RWPE2 (cell line): Measurements from ENCODE around the gene TNIP1.

ENCODE experiments used
- ATAC-seq: fragments of 200-7000 bp; cut with Tn5 transposase; 3 replicates; pipeline ENCODE4 v1.9.1; 2021; ENCODE audit warnings: low read depth
- DNase-seq: peaks from one replicate; pipeline ENCODE4 v3.0.0-alpha.2; 2020; ENCODE audit warnings: low spot score
- H3K27ac ChIP-seq: fragments of 450-650 bp; 2 replicates; pipeline ENCODE4 v1.5.1; 2017; ENCODE audit warnings: mild to moderate bottlenecking; ENCODE audit not compliant: poor library complexity, severe bottlenecking
- H3K27me3 ChIP-seq: fragments of 250-450 bp; sonication (Bioruptor Pico); 2 replicates; pipeline ENCODE4 v1.5.1; 2021; ENCODE audit warnings: mild to moderate bottlenecking, moderate library complexity; ENCODE audit not compliant: insufficient read depth, poor library complexity, severe bottlenecking
- H3K36me3 ChIP-seq: fragments of 250-450 bp; sonication (Bioruptor Pico); 2 replicates; pipeline ENCODE4 v1.5.1; 2020; ENCODE audit warnings: low read depth, mild to moderate bottlenecking, moderate library complexity
- H3K4me1 ChIP-seq: fragments of 250-450 bp; sonication (Bioruptor Pico); 2 replicates; pipeline ENCODE4 v1.5.1; 2021; ENCODE audit warnings: mild to moderate bottlenecking, moderate library complexity; ENCODE audit not compliant: insufficient read depth, poor library complexity, severe bottlenecking
- H3K4me3 ChIP-seq: fragments of 250-450 bp; sonication (Bioruptor Pico); 2 replicates; pipeline ENCODE4 v1.5.1; 2021; ENCODE audit warnings: mild to moderate bottlenecking, moderate library complexity; ENCODE audit not compliant: severe bottlenecking
- H3K9me3 ChIP-seq: fragments of 250-450 bp; sonication (Bioruptor Pico); 2 replicates; pipeline ENCODE4 v1.5.1; 2021; ENCODE audit warnings: mild to moderate bottlenecking, moderate library complexity; ENCODE audit not compliant: severe bottlenecking
- CTCF ChIP-seq: fragments of 450-650 bp; IDR thresholded peaks from one replicate; pipeline ENCODE4 v1.5.1; 2017; ENCODE audit warnings: mild to moderate bottlenecking, moderate library complexity; ENCODE audit not compliant: poor library complexity, severe bottlenecking

The TNIP1 gene

DNA sequence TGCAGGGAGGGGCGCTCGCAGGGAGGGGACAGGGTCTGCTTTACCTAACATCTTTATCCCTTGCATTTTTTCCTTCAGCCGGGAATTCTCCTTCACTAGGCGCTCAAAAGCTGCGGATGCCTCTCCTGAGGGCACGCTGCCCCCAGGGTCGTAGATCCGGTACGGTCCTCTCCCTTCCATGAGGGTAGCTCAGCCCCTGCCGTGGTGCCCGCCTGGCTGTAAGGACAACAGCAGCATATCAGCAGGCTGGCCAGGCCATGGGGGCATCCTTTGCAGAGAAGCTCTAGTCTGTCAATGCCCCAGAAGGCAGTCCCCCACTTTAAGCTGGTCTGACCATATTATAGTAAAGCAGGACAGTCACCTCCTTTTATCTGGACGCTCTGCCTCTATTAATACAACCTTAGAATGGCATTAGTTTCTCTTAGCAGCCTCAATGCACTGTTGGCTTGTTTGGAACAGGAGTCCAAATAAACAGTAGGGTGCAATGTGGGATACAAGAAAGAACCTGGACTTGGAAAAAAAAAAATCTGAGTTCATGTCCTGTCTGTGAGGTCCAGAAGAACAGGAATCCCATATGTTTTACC is 15.8 kb downstream of the TNIP1 start:
- Histone ChIP-seq H3K27ac (no peak overlapping the region), H3K27me3 (no peaks in the 10 kb centered on the region), H3K4me3 (no peak overlapping the region), H3K9me3 (no peaks in the 10 kb centered on the region), H3K36me3 (peaks cover 70% of the 10 kb centered on the region), H3K4me1 (peaks cover 5% of the 10 kb centered on the region)
- DNase-seq = no peak
- no peak for TF ChIP-seq CTCF
- no peak for ATAC-seq

DNA sequence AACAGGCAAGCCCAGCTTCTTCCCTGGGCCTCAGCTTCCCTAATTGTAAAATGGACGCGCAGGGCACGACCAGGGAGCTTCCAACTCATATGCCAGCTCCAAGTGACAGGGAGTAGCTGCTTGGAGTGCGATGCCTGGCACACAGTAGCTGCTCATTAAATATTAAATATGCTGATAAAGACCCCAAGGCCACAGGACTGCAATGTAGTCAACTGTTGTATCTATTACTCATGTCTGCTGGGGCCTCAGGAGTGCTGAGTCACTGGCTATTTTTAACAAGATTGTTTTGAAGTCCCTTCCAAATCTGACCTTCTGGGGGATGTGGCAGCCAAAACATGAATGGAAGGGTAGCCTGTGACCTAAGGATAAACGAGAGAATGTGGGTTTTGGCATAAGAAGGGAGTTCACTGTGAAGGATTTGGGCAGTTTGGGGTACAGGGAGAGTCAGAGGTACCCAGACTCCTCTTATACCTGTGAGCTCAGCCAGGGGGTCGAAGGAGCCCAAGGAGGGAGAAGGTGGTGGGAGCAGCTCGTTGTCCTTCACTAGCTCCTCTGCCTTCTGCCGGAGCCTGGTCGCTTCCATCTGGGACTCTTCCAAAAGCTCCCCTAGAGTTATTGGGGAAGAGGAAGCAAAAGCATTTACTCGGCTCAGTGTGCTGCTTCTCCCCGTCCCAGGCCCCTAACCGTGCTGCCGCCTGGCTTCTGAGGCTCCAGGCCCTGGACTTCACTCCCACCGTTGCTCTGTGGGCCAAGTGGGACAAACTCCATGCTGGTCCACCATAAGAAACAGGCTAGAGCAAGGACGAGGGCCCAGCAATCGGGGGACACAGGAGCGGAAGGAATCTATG is 17.5 kb downstream of the TNIP1 start:
- H3K36me3 ChIP-seq = peaks cover 72% of the 10 kb centered on the region
- DNase-seq (no peak), ATAC-seq (peak; percentile 56; the same call in 2 of the 3 replicates)
- peaks cover 5% of the 10 kb centered on the region for H3K4me1 ChIP-seq
- H3K4me3 ChIP-seq = no peak overlapping the region
- no peaks in the 10 kb centered on the region for H3K27me3 ChIP-seq
- H3K27ac ChIP-seq = peak overlapping the region; percentile 4
- no peak for TF ChIP-seq CTCF
- H3K9me3 ChIP-seq = no peaks in the 10 kb centered on the region

GRCh38 chr5:151062405-151063141 is 18.3 kb downstream of the TNIP1 start:
- no peak for DNase-seq
- no peak for TF ChIP-seq CTCF
- H3K4me3 ChIP-seq = no peak overlapping the region
- peaks cover 73% of the 10 kb centered on the region for H3K36me3 ChIP-seq
- peaks cover 5% of the 10 kb centered on the region for H3K4me1 ChIP-seq
- H3K9me3 ChIP-seq = no peaks in the 10 kb centered on the region
- no peaks in the 10 kb centered on the region for H3K27me3 ChIP-seq
- H3K27ac ChIP-seq = no peak overlapping the region
- no peak for ATAC-seq

DNA sequence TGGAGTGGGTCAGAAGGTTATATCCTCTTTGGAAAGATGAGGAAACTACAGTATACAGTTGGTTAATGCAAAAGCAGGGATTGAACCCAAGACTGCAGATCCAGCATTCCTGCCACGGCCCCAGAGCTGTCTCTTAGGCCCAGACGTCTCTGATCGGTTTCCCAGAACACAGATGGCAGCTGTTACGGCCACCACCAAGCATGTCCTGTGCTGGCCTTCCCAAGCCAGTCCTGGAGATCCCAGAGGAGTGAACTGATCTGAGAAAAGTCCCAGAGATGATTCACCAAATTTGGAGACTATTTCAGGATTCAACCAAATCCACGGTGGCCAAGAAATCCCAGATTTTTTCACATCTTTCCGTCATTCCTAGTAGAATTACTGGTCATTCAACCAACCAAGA is 20.1 kb downstream of the TNIP1 start:
- no peaks in the 10 kb centered on the region for H3K27me3 ChIP-seq
- H3K27ac ChIP-seq = no peak overlapping the region
- no peak for TF ChIP-seq CTCF
- H3K4me1 ChIP-seq = peaks cover 5% of the 10 kb centered on the region
- no peak overlapping the region for H3K4me3 ChIP-seq
- H3K36me3 ChIP-seq = peaks cover 82% of the 10 kb centered on the region
- DNase-seq (no peak), ATAC-seq (no peak)
- no peaks in the 10 kb centered on the region for H3K9me3 ChIP-seq
